HL-60 (cell line): Measurements from ENCODE around the gene ZNF48.

ENCODE experiments used
- CTCF ChIP-seq: IDR thresholded peaks from one replicate; pipeline ENCODE4 v1.5.1; 2011; ENCODE audit warnings: low read length, control low read depth, inconsistent platforms; ENCODE audit not compliant: insufficient read depth
- REST ChIP-seq: IDR thresholded peaks from 2 replicates; pipeline ENCODE4 v1.6.1; 2012; ENCODE audit warnings: low read depth; ENCODE audit not compliant: insufficient replicate concordance
- SPI1 ChIP-seq: IDR thresholded peaks from 2 replicates; pipeline ENCODE4 v1.6.1; 2012; ENCODE audit warnings: low read depth, mild to moderate bottlenecking, borderline replicate concordance

- TF ChIP-seq CTCF: no peak
- TF ChIP-seq SPI1: no peak
- TF ChIP-seq REST: no peak
Observed at GRCh38 chr16:30418350-30419181, 23.3 kb downstream of the ZNF48 start.
